HFF-Myc (cell line): ENCODE data around the gene URM1.

ENCODE experiments used
- DNase-seq: peaks from one replicate; pipeline ENCODE4 v3.0.0-alpha.2; 2011; ENCODE audit warnings: low read depth; ENCODE audit errors: extremely low read depth
- H3K4me3 ChIP-seq: replicated peaks from 2 replicates; pipeline ENCODE4 v1.5.1; 2011; ENCODE audit warnings: low read depth, mild to moderate bottlenecking, control low read depth, low read length
- CTCF ChIP-seq: IDR thresholded peaks from 2 replicates; pipeline ENCODE4 v1.5.1; 2012; ENCODE audit warnings: mild to moderate bottlenecking, low read depth, low read length, control low read depth; ENCODE audit errors: missing control alignments

Gene URM1

GRCh38 chr9:128340691-128341434, 30.3 kb upstream of the URM1 start:
- no peak for TF ChIP-seq CTCF
- DNase-seq, result no peak
- H3K4me3 ChIP-seq, result peak overlapping the region; percentile 85

GRCh38 chr9:128341435-128341849, 29.7 kb upstream of the URM1 start:
- peak overlapping the region; percentile 85 for H3K4me3 ChIP-seq
- peak; percentile 54 for TF ChIP-seq CTCF
- no peak for DNase-seq

- no peak for TF ChIP-seq CTCF
- no peak for DNase-seq
- no peak overlapping the region for H3K4me3 ChIP-seq
Measured at GRCh38 chr9:128342971-128343680, 28.0 kb upstream of the URM1 start.

GRCh38 chr9:128343855-128344254, 27.3 kb upstream of the URM1 start:
- no peak for TF ChIP-seq CTCF
- DNase-seq, result no peak
- no peak overlapping the region for H3K4me3 ChIP-seq

- no peak overlapping the region for H3K4me3 ChIP-seq
- no peak for DNase-seq
- no peak for TF ChIP-seq CTCF
Measured at GRCh38 chr9:128344931-128345605, 26.1 kb upstream of the URM1 start.

GRCh38 chr9:128349125-128349524, 22.0 kb upstream of the URM1 start:
- TF ChIP-seq CTCF, result no peak
- no peak overlapping the region for H3K4me3 ChIP-seq
- DNase-seq, result no peak
